Endothelial cell (in vitro differentiated cells): Measurements from ENCODE around the gene STRN4. TPM values are rescaled to one million over a fixed set of nuclear protein-coding genes. Genes with fewer than 3 reads are reported as not detected.
A peak's percentile ranks its signal among the peaks of the same experiment; 100 is the strongest.

Experiments used
- DNase-seq: peaks from one replicate; pipeline ENCODE4 v3.0.0; 2021; ENCODE audit warnings: low spot score
- H3K27ac Mint-ChIP-seq: one replicate; pipeline ENCODE4 v1.8.0; 2021; ENCODE audit warnings: mixed read lengths, inconsistent platforms; ENCODE audit not compliant: unreplicated experiment
- H3K27me3 Mint-ChIP-seq: one replicate; pipeline ENCODE4 v1.8.0; 2021; ENCODE audit warnings: mild to moderate bottlenecking, moderate library complexity, mixed read lengths, inconsistent platforms; ENCODE audit not compliant: unreplicated experiment
- H3K36me3 Mint-ChIP-seq: one replicate; pipeline ENCODE4 v1.8.0; 2021; ENCODE audit warnings: mild to moderate bottlenecking, low read depth, mixed read lengths, inconsistent platforms; ENCODE audit not compliant: unreplicated experiment
- H3K4me1 Mint-ChIP-seq: one replicate; pipeline ENCODE4 v1.8.0; 2021; ENCODE audit warnings: mild to moderate bottlenecking, mixed read lengths, inconsistent platforms; ENCODE audit not compliant: unreplicated experiment
- H3K4me3 Mint-ChIP-seq: one replicate; pipeline ENCODE4 v1.8.0; 2021; ENCODE audit warnings: mild to moderate bottlenecking, mixed read lengths, inconsistent platforms; ENCODE audit not compliant: unreplicated experiment
- H3K9me3 Mint-ChIP-seq: one replicate; pipeline ENCODE4 v1.8.0; 2021; ENCODE audit warnings: mixed read lengths, inconsistent platforms; ENCODE audit not compliant: unreplicated experiment
- total RNA-seq: library from RNA; stranded (reverse); fragmentation: NEBNext Ultra II Directional; extraction: Animal tissue kit (Norgen Biotek cat#: 25700); gene quantifications from one replicate; pipeline ENCODE4 v1.2.1, GENCODE V29; 2021; ENCODE audit not compliant: unreplicated experiment
- TF ChIP-seq, protein P1 (sequence below): fragments of 200-600 bp; sonication (generic); IDR thresholded peaks from one replicate; pipeline ENCODE4 v1.5.0; 2021; ENCODE audit warnings: antibody characterized with exemption; ENCODE audit not compliant: unreplicated experiment

Gene STRN4
- total RNA-seq, 1 donor from 2014 or later = 111 TPM

DNA sequence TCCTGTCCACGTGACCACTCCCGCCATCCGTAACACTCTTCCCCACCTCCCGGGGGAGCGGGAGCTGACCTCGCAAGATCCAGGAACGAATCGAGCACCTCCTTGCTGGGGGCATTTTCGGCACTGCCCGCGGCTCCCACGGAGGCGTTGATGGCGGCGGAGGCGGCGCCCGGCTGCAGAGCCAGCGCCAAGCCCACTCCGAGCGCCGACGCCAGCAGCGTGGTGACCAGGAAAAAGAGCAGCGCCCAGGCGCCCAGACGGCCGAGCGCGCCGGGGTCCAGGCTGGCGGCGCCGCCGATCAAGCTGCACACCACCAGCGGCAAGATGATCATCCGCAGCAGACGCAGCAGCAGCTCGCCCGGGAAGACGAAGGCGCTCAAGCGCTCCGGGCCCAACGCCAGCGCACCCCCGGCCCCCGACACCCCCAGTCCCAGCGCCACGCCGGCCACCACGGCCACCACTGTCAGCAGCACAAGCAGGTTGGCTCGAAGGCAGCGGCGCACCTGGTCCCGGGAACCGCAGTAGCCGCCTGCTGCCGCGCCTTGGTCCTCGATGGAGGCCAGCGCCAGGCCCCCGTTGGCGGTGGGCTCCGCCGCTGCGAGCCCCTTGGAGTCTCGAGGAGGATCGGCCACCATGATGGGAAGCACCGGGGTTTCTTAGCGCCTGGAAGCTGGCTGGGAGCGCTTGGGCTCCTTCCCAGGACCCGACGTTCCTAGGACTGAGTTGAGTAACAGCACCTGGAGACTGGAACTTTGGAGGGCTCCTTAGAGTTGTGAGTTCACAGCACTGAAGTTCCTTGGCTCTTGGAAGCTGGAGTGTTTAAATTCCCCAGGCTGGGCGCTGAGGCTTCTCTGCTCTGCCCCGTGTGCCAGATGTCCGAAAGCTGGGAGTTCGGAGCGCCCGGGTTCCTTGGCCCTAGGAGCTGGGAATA lies 41.3 kb upstream of the STRN4 start:
- peaks cover 25% of the 10 kb centered on the region for H3K4me1 Mint-ChIP-seq
- DNase-seq = peak; percentile 49
- TF ChIP-seq, protein P1, sequence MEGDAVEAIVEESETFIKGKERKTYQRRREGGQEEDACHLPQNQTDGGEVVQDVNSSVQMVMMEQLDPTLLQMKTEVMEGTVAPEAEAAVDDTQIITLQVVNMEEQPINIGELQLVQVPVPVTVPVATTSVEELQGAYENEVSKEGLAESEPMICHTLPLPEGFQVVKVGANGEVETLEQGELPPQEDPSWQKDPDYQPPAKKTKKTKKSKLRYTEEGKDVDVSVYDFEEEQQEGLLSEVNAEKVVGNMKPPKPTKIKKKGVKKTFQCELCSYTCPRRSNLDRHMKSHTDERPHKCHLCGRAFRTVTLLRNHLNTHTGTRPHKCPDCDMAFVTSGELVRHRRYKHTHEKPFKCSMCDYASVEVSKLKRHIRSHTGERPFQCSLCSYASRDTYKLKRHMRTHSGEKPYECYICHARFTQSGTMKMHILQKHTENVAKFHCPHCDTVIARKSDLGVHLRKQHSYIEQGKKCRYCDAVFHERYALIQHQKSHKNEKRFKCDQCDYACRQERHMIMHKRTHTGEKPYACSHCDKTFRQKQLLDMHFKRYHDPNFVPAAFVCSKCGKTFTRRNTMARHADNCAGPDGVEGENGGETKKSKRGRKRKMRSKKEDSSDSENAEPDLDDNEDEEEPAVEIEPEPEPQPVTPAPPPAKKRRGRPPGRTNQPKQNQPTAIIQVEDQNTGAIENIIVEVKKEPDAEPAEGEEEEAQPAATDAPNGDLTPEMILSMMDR = no peak
- H3K27me3 Mint-ChIP-seq = peaks cover 9% of the 10 kb centered on the region
- peaks cover 4% of the 10 kb centered on the region for H3K36me3 Mint-ChIP-seq
- peak overlapping the region; percentile 94 for H3K4me3 Mint-ChIP-seq
- H3K27ac Mint-ChIP-seq = peak overlapping the region; percentile 88
- no peaks in the 10 kb centered on the region for H3K9me3 Mint-ChIP-seq

DNA sequence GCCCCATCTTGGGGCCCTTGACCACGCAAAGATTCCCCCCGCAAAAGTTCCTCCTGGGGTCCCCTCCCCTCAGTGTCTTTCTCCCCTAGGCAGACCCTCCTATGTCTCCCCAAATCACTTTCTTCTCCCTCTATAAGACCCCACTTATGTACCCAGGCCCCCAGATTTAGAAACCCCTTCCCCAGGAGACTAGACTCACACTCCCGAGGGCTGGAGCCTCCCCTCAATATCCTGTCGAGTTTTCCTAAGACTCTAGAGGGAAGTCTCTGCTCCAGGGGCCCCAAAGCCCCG lies 40.7 kb upstream of the STRN4 start:
- peak overlapping the region; percentile 88 for H3K27ac Mint-ChIP-seq
- DNase-seq = no peak
- no peaks in the 10 kb centered on the region for H3K9me3 Mint-ChIP-seq
- H3K4me3 Mint-ChIP-seq = peak overlapping the region; percentile 94
- peaks cover 7% of the 10 kb centered on the region for H3K36me3 Mint-ChIP-seq
- H3K27me3 Mint-ChIP-seq = peaks cover 9% of the 10 kb centered on the region
- H3K4me1 Mint-ChIP-seq = peaks cover 24% of the 10 kb centered on the region
- TF ChIP-seq, protein P1 = no peak

DNA sequence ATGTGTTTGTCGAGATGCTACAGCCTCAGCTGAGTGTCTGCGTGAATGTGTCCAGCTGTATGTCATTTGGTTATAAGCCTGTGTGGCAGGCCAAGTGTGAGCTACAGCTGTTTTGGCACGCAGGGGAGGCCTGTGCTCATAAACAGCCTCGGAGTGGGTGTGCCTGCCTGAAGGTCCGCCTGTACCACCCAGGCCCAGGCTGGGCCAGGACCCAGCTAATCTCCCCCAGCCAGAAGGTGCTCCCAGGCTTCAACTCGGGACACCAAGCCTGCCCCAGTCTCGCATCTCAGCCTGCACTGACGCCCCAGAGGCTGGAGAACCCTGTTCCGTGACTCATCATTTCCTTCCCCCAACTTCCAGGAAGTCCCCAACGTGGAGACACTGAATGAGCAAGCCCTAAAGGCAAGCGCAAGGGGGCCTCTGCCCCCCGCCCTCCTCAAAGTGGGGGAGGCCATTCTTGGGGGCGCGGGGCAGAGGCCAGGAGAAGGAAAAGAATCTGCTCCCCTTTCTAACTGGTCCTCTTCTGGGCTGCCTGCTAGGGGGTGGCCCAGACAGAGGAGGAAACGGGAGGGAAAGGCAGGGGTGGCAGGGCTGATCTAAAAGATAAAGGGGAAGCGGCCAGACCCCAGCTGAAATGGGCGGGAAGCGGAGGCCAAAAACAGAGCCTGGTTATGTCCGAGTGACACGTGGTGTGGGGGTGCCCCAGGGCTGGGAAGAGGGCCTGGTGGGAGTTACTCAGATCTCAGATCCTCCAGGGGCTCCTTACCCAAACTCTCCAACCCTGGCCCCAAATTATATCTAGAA lies 40.2 kb upstream of the STRN4 start:
- peak; percentile 37 for DNase-seq
- Mint-ChIP-seq H3K4me3 (peak overlapping the region; percentile 94), H3K9me3 (no peaks in the 10 kb centered on the region), H3K4me1 (peaks cover 21% of the 10 kb centered on the region), H3K36me3 (peaks cover 13% of the 10 kb centered on the region), H3K27me3 (peaks cover 9% of the 10 kb centered on the region), H3K27ac (peak overlapping the region; percentile 88)
- TF ChIP-seq, protein P1 = no peak

DNA sequence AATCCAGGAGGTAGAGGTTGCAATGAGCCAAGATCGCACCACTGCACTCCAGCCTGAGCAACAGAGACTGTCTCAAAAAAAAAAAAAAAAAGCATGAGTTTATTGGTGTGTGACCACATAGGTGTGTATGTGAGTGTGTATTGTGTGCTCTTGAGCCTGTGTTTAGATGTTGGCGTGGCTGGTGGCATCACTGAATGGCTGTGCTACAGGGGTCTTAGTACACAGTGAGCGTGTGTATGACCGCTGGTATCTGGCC lies 39.7 kb upstream of the STRN4 start:
- H3K4me3 Mint-ChIP-seq = peak overlapping the region; percentile 94
- H3K27me3 Mint-ChIP-seq = peaks cover 9% of the 10 kb centered on the region
- peak overlapping the region; percentile 88 for H3K27ac Mint-ChIP-seq
- H3K36me3 Mint-ChIP-seq = peaks cover 13% of the 10 kb centered on the region
- H3K9me3 Mint-ChIP-seq = no peaks in the 10 kb centered on the region
- no peak for DNase-seq
- peaks cover 21% of the 10 kb centered on the region for H3K4me1 Mint-ChIP-seq
- TF ChIP-seq, protein P1 = no peak
